Testis (tissue), 2 donors: ENCODE results near the gene EYS.

Source experiments
- CTCF ChIP-seq, 3 experiments: fragments of 450-650 bp in 2 of 3; fragments of 200-600 bp in 1 of 3; sonication (generic) in 1 of 3; IDR thresholded peaks; one replicate each; pipeline ENCODE4 v1.5.1; 2016 to 2019; ENCODE audit warnings: antibody characterized with exemption in 3 of 3, mild to moderate bottlenecking in 2 of 3, moderate library complexity in 1 of 3
- POLR2A ChIP-seq: fragments of 450-650 bp; IDR thresholded peaks from one replicate; pipeline ENCODE4 v1.6.1; 2017; ENCODE audit warnings: antibody characterized with exemption, mild to moderate bottlenecking, moderate library complexity

- TF ChIP-seq CTCF (IDR thresholded peaks at IDR 0.05), result no peak
- no peak for TF ChIP-seq POLR2A
Observed at GRCh38 chr6:64083261-64083660, 1623.8 kb downstream of the EYS start.
